ENCODE data around the gene CTNNA3.

CTNNA3 gene

DNA sequence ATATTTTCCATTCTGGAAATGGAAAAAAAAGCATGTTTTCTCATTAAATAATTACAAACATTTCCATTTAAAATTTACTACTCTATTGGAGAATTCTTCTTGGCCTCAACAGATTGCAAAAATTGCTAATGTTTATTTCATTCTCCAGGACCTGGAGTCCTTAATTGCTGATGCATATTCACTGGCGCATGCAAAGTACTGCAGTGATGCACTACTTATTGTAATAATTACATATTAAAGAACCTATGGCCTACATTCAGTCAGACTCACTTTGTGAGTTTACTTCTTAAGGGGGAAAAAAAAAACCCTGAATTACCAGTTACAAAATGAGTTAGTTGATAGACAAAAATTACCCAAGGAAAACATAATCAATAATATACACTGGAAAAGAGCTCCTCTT, 1161.1 kb downstream of the CTNNA3 start:
- no peak for DNase-seq (ENCODE audit: low read depth)

DNA sequence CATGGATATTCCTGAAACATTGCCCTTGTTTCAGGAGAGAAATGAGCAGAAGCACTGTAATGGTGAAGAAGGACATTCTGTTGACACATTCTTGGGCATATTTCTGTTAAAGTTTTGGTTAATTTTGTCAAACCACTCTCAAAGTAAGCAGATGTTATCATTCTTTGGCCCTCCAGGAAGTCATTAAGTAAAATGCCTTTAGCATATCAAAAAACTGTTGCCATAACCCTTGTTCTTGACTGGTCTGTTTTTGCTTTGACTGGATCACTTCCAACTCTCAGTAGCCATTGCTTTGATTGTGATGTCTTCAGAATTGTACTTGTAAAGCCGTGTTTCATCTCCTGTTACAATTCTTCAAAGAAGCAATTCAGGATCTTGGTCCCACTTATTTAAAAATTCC, 1174.5 kb downstream of the CTNNA3 start:
- DNase-seq (ENCODE audit: low read depth), result no peak

- no peak for DNase-seq (ENCODE audit: low read depth)
These were observed 1176.4 kb downstream of the CTNNA3 start for GRCh38 chr10:66519616-66520015.

DNA sequence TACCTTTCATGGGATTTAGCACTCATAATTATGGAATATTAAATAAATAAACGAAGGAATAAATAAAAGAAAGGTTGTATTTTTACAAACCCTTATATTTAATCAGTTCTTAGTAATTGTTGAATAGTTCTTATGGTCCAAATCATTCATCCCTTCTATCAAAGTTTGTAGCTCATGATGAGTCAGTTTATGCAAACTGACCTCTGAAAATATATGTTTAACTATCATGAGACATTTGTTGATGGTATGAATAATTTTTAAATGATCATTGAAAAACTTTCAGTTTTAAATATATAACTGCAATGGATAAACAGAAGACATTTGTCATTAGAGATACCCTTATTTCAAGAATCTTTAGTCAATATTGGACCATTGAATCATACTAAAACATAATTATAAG, 1181.3 kb downstream of the CTNNA3 start:
- DNase-seq (ENCODE audit: low read depth), result no peak

DNA sequence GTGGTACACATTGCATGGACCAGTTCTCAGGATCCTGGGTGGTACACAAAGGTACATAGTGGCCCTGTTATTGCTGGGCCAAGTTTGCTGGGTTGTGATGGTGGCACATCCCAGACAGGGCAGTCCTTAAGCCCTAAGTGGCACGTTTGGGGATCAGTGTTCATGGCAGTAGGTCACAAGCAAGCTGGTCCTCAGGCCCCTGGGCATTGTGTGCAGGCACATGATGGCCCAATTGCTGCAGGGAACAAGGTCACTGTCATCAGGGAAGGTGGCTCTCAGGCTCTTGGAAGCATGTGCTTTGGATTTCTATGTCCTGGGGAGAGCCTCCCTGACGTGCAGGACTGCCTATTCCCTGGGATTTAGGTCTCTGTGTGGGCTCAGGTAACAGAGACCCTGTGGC, 1182.5 kb downstream of the CTNNA3 start:
- DNase-seq (ENCODE audit: low read depth), result no peak

- DNase-seq (ENCODE audit: low read depth), result no peak
These were observed 1190.9 kb downstream of the CTNNA3 start for GRCh38 chr10:66505003-66505657.

- DNase-seq (ENCODE audit: low read depth), result no peak
These were observed 1194.6 kb downstream of the CTNNA3 start for GRCh38 chr10:66501356-66501755.

- no peak for DNase-seq (ENCODE audit: low read depth)
These were observed 1212.0 kb downstream of the CTNNA3 start for GRCh38 chr10:66483966-66484365.

GRCh38 chr10:66472156-66472555, 1223.8 kb downstream of the CTNNA3 start:
- no peak for DNase-seq (ENCODE audit: low read depth)

DNA sequence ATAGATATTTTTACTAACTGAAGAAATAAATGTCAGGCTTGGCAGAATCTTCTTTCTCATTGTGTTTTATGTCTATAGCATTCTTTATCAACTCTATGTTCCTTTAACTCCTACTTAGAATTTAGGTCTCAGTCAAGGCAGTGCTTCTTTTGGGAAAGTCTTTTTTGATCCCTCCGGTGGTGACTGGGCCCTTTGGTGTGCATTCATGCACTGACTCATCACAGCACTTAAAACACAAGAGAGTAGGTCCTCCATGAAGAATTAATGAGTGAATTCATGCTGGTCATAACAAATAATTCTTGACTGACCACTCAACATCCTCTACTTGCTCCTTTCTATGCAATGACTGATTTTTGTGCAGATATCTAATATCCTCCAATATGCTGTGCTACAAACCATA, 1229.0 kb downstream of the CTNNA3 start:
- DNase-seq (ENCODE audit: low read depth), result no peak

DNA sequence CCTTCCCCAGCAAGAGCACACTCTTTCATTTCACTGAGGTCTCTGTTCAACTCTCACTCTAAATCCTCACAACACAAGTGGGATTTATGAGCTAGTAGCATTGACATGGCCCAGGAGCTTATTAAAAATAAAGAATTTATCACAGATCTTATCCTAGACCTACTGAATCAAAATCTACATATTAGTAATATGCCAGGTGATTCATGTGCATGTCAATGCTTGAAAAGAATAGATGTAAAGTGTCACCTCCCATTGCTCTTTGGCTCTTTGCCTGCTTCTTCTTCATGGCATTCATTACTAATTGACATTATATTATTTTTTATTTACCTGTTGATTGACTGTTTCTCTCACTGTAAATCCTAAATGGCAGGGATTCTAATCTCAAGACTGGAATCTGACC, 1229.4 kb downstream of the CTNNA3 start:
- no peak for DNase-seq (ENCODE audit: low read depth)

- no peak for DNase-seq (ENCODE audit: low read depth)
These were observed 1232.4 kb downstream of the CTNNA3 start for GRCh38 chr10:66463611-66464010.

GRCh38 chr10:66457629-66458028, 1238.4 kb downstream of the CTNNA3 start:
- no peak for DNase-seq (ENCODE audit: low read depth)

DNA sequence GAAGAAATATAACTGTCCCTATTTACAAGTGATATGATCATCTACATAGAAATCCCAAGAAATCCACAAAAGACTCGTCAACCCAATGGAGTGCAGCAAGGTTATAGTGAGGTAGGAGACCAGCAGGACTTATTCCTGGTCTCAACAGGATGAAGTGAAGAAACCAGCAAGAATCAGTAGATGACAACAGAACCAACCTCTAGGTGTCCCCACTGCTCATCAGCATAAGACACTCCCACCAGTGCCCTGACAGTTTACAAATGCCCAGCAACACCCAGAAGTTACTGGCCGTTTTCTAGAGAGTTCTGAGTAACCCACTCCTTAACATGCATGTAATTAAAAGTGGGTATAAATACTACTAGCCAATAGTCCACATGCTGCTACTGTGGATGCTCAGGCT, 1240.7 kb downstream of the CTNNA3 start:
- DNase-seq (ENCODE audit: low read depth), result no peak

DNA sequence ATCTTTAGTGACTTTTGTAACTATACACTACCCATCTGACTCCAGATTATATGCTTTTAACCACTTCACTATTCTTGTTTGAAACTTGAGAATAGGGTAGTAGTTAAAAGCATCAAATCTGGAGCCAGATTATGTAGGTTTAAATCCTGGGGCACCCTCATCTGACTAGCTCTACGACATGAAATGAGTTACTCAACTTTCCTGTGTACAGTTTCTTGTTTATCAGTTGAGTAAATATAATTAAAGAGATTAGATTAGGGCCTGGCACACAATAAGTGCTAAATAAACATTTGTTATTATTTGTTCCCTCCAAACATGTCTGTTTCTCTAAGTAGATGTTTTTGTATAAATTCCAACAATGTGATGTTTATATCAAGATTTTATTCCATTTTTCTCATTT, 1255.4 kb downstream of the CTNNA3 start:
- no peak for DNase-seq (ENCODE audit: low read depth)

GRCh38 chr10:66414943-66415342, 1281.1 kb downstream of the CTNNA3 start:
- no peak for DNase-seq (ENCODE audit: low read depth)

GRCh38 chr10:66405566-66405965, 1290.4 kb downstream of the CTNNA3 start:
- DNase-seq (ENCODE audit: low read depth), result no peak

- DNase-seq (ENCODE audit: low read depth), result no peak
These were observed 1297.3 kb downstream of the CTNNA3 start for GRCh38 chr10:66398669-66399068.

- DNase-seq (ENCODE audit: low read depth), result no peak
These were observed 1301.5 kb downstream of the CTNNA3 start for GRCh38 chr10:66394342-66395063.

- DNase-seq (ENCODE audit: low read depth), result no peak
These were observed 1305.1 kb downstream of the CTNNA3 start for GRCh38 chr10:66390926-66391325.

DNA sequence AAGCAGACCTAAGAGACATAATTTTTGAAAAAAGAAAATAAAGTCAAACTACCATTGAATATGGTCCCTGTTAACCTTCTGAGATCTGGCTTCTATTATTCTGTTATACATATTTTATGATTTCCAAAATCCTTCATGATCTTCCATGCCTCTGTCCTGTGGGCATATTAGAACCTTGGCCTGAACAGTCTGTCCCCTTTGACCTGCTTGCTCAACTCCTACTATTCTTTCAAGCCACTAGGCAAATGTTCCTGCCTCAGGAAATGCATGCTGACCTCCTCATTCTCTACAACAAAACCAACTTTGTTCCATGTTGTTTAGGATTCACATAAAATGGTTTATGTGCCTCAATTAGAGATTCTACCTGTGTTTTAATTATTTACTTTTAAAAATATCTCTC, 1315.0 kb downstream of the CTNNA3 start:
- no peak for DNase-seq (ENCODE audit: low read depth)

- no peak for DNase-seq (ENCODE audit: low read depth)
These were observed 1317.7 kb downstream of the CTNNA3 start for GRCh38 chr10:66378117-66378876.

DNA sequence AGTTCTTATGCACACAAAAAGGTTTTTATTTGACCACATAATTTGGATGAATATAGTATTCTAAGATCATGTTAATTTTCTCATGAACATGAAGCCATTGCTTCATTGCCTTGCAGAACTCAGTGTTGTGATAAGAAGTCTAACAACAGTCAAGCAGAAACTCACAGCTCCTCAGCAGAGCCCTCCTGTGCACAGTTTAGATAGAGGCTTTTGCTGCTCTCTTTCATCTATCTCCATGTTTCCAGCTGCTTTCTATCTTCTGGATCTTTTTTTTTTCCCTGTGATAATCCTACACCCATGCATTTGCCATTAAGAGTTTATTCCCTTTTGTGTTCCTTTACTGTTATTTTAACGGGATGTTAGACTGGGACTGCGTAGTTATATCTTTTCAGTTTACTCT, 1327.8 kb downstream of the CTNNA3 start:
- no peak for DNase-seq (ENCODE audit: low read depth)
